Loucy (cell line): Measurements from ENCODE around the gene UPK1A.

Experiments used
- H2AFZ ChIP-seq: fragments of 200-600 bp; sonication (generic); 2 replicates; pipeline ENCODE4 v1.6.0; 2016; ENCODE audit warnings: antibody characterized with exemption, mild to moderate bottlenecking, low read length, moderate library complexity
- H3F3A ChIP-seq: fragments of 200-600 bp; 2 replicates; pipeline ENCODE4 v1.6.0; 2016; ENCODE audit warnings: antibody characterized with exemption, low read depth, mild to moderate bottlenecking
- H3K27me3 ChIP-seq: fragments of 200-600 bp; sonication (generic); 2 replicates; pipeline ENCODE4 v1.6.1; 2014; ENCODE audit warnings: low read length, mild to moderate bottlenecking; ENCODE audit not compliant: insufficient read depth, poor library complexity, severe bottlenecking
- H3K36me3 ChIP-seq: fragments of 200-600 bp; sonication (generic); 2 replicates; pipeline ENCODE4 v1.6.1; 2016; ENCODE audit warnings: low read length; ENCODE audit not compliant: insufficient read depth
- H3K4me1 ChIP-seq: fragments of 200-600 bp; sonication (generic); 2 replicates; pipeline ENCODE4 v1.5.1; 2014; ENCODE audit warnings: low read length, mild to moderate bottlenecking; ENCODE audit not compliant: insufficient read depth, poor library complexity, severe bottlenecking
- H3K4me2 ChIP-seq: fragments of 200-600 bp; sonication (generic); 2 replicates; pipeline ENCODE4 v1.6.0; 2014; ENCODE audit warnings: antibody characterized with exemption, low read length, low read depth, mild to moderate bottlenecking; ENCODE audit not compliant: poor library complexity, severe bottlenecking
- H3K4me3 ChIP-seq: fragments of 200-600 bp; sonication (generic); 2 replicates; pipeline ENCODE4 v1.5.1; 2014; ENCODE audit warnings: low read length, mild to moderate bottlenecking, mixed read lengths; ENCODE audit not compliant: poor library complexity, severe bottlenecking
- H3K79me2 ChIP-seq: fragments of 200-600 bp; sonication (generic); 2 replicates; pipeline ENCODE4 v1.6.1; 2014; ENCODE audit warnings: low read length; ENCODE audit not compliant: insufficient read depth
- H3K9ac ChIP-seq: fragments of 200-600 bp; sonication (generic); 2 replicates; pipeline ENCODE4 v1.6.0; 2014; ENCODE audit warnings: mild to moderate bottlenecking, low read depth, low read length, moderate library complexity; ENCODE audit not compliant: poor library complexity, severe bottlenecking
- H3K9me2 ChIP-seq: fragments of 200-600 bp; sonication (generic); replicated peaks from 2 replicates; pipeline ENCODE4 v1.6.1; 2016; ENCODE audit warnings: low read depth, low read length, mixed read lengths
- H3K9me3 ChIP-seq: fragments of 200-600 bp; sonication (generic); 2 replicates; pipeline ENCODE4 v1.6.1; 2014; ENCODE audit warnings: mild to moderate bottlenecking, antibody characterized with exemption, low read length, low read depth; ENCODE audit not compliant: insufficient read depth
- H4K20me1 ChIP-seq: fragments of 200-600 bp; sonication (generic); 2 replicates; pipeline ENCODE4 v1.6.0; 2014; ENCODE audit warnings: antibody characterized with exemption, low read length, mild to moderate bottlenecking; ENCODE audit not compliant: insufficient read depth, poor library complexity, severe bottlenecking
- EZH2phosphoT487 ChIP-seq: fragments of 200-600 bp; IDR thresholded peaks from 2 replicates; pipeline ENCODE4 v1.6.1; 2018; ENCODE audit warnings: antibody characterized with exemption, mild to moderate bottlenecking, moderate library complexity, borderline replicate concordance
- TF ChIP-seq, protein P1 (sequence below): fragments of 200-600 bp; sonication (generic); conservative IDR thresholded peaks from 2 replicates; pipeline ENCODE4 v1.5.1; 2014; ENCODE audit warnings: mild to moderate bottlenecking, antibody characterized with exemption, low read length

Gene UPK1A

DNA sequence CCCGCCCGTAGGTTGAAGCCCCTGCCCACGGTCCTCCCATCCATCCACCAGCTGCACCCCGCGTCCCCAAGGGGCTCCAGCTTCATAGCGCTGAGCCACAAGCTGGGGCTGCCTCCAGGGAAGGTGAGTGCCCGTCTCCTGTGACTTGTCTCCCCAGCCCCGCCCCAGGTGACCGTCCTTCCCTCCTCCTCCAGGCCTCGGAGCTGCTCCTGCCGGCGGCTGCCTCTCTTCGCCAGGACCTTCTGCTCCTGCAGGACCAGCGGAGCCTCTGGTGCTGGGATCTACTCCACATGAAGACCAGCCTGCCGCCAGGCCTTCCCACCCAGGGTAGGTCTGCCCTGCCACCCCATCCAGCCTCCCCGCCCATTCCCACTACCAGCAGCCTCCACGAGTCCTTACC, 46.3 kb upstream of the UPK1A start:
- no peaks in the 10 kb centered on the region for H4K20me1 ChIP-seq
- H3K4me3 ChIP-seq, result no peak overlapping the region
- no peaks in the 10 kb centered on the region for H3K36me3 ChIP-seq
- H3K9me2 ChIP-seq, result no peaks in the 10 kb centered on the region
- no peaks in the 10 kb centered on the region for H3K9me3 ChIP-seq
- H3K27me3 ChIP-seq, result no peaks in the 10 kb centered on the region
- no peaks in the 10 kb centered on the region for H3K79me2 ChIP-seq
- H2AFZ ChIP-seq, result no peak overlapping the region
- H3K4me2 ChIP-seq, result no peak overlapping the region
- TF ChIP-seq EZH2phosphoT487, result no peak
- TF ChIP-seq, protein P1, sequence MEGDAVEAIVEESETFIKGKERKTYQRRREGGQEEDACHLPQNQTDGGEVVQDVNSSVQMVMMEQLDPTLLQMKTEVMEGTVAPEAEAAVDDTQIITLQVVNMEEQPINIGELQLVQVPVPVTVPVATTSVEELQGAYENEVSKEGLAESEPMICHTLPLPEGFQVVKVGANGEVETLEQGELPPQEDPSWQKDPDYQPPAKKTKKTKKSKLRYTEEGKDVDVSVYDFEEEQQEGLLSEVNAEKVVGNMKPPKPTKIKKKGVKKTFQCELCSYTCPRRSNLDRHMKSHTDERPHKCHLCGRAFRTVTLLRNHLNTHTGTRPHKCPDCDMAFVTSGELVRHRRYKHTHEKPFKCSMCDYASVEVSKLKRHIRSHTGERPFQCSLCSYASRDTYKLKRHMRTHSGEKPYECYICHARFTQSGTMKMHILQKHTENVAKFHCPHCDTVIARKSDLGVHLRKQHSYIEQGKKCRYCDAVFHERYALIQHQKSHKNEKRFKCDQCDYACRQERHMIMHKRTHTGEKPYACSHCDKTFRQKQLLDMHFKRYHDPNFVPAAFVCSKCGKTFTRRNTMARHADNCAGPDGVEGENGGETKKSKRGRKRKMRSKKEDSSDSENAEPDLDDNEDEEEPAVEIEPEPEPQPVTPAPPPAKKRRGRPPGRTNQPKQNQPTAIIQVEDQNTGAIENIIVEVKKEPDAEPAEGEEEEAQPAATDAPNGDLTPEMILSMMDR, result no peak
- H3K9ac ChIP-seq, result no peak overlapping the region
- no peaks in the 10 kb centered on the region for H3F3A ChIP-seq
- no peaks in the 10 kb centered on the region for H3K4me1 ChIP-seq

DNA sequence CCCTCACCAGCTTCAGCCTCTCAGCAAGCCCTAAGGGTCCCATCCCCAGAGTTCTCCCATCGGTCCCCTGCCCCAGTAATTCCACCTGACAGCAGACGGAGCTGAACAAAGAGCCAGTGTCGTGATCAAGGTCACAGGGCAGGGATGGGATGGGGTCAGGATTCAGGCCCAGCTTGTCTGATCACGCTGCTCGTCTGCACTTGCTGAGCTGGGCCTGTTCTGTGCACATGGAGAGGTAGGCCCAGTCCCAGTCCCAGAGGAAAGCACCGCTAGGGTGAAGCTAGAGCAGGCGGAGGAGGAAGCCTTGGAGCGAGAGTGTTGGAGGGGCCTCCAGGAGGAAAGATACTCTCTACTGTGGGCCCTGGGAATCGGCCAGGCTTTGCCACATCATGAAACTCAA, 44.6 kb upstream of the UPK1A start:
- H3K9me2 ChIP-seq, result no peaks in the 10 kb centered on the region
- no peak for TF ChIP-seq EZH2phosphoT487
- TF ChIP-seq, protein P1, result no peak
- no peak overlapping the region for H3K4me2 ChIP-seq
- no peak overlapping the region for H3K4me3 ChIP-seq
- no peaks in the 10 kb centered on the region for H3K9me3 ChIP-seq
- no peaks in the 10 kb centered on the region for H3F3A ChIP-seq
- no peaks in the 10 kb centered on the region for H3K79me2 ChIP-seq
- H3K4me1 ChIP-seq, result no peaks in the 10 kb centered on the region
- no peaks in the 10 kb centered on the region for H3K36me3 ChIP-seq
- no peaks in the 10 kb centered on the region for H3K27me3 ChIP-seq
- no peaks in the 10 kb centered on the region for H4K20me1 ChIP-seq
- no peak overlapping the region for H2AFZ ChIP-seq
- H3K9ac ChIP-seq, result no peak overlapping the region

DNA sequence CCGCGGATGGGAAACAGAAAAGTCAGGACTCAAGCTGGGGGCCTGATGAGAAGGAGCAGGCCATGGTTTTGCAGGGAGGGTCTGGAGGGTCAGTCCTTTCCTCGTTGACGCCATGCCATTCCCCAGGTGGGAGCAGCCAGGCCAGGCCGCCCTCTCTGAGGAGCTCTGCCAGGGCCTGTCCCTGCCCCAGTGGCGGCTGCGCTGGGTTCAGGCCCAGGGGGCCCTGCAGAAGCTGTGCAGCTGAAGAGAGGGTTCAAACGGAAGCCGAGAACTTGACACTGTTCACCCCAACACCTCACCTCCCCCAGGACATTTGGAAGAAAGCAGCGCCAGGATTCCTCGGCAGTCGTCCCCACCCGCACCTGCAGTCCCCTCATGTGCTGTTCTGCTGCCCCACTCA, 43.6 kb upstream of the UPK1A start:
- Histone ChIP-seq H2AFZ (no peak overlapping the region), H3K4me3 (no peak overlapping the region), H3K9me2 (no peaks in the 10 kb centered on the region), H3K9ac (no peak overlapping the region), H3K4me1 (peaks cover 3% of the 10 kb centered on the region), H3F3A (no peaks in the 10 kb centered on the region), H3K9me3 (no peaks in the 10 kb centered on the region), H3K79me2 (no peaks in the 10 kb centered on the region), H4K20me1 (no peaks in the 10 kb centered on the region), H3K36me3 (no peaks in the 10 kb centered on the region), H3K27me3 (no peaks in the 10 kb centered on the region), H3K4me2 (no peak overlapping the region)
- TF ChIP-seq, protein P1, result no peak
- TF ChIP-seq EZH2phosphoT487, result no peak
